Retinal pigment epithelial cell (primary cell): ENCODE data around the gene SRGAP2B.
"Not testable (repeated sequence)": the region's sequence is repeated elsewhere in the genome, so short reads cannot be mapped to it uniquely, and the experiment has no call there.

ENCODE experiments used
- DNase-seq: peaks from one replicate; pipeline ENCODE4 v3.0.0-alpha.2; 2010; ENCODE audit warnings: low read depth
- H3K4me3 ChIP-seq: 2 replicates; pipeline ENCODE4 v1.5.1; 2011; ENCODE audit warnings: mild to moderate bottlenecking, low read length, control low read depth, moderate library complexity

Gene SRGAP2B

DNA sequence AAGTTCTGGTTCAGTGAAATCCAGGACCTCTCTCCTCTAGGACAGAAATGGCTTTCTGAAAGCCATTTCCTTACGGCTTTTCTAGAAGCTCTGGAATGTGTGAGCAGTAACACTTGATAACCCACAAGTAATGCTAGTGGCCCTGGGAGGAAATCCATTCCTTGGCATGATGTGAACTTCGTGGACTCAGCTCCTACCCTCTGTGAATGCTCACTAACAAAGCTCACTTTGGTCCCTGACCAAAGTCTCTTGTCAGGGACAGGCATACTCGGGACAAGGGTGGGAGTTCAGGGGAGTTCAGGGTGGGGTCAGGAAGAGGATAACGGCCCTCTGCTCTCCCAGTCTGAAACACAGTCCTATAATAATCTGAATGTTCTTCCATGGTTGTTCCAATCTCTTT is 172.3 kb downstream of the SRGAP2B start:
- not testable (repeated sequence) for H3K4me3 ChIP-seq, DNase-seq

GRCh38 chr1:144919106-144919505 is 176.0 kb downstream of the SRGAP2B start:
- H3K4me3 ChIP-seq, DNase-seq: not testable (repeated sequence)

- DNase-seq, H3K4me3 ChIP-seq: not testable (repeated sequence)
Measured at GRCh38 chr1:144918027-144918603, 177.0 kb downstream of the SRGAP2B start.

DNA sequence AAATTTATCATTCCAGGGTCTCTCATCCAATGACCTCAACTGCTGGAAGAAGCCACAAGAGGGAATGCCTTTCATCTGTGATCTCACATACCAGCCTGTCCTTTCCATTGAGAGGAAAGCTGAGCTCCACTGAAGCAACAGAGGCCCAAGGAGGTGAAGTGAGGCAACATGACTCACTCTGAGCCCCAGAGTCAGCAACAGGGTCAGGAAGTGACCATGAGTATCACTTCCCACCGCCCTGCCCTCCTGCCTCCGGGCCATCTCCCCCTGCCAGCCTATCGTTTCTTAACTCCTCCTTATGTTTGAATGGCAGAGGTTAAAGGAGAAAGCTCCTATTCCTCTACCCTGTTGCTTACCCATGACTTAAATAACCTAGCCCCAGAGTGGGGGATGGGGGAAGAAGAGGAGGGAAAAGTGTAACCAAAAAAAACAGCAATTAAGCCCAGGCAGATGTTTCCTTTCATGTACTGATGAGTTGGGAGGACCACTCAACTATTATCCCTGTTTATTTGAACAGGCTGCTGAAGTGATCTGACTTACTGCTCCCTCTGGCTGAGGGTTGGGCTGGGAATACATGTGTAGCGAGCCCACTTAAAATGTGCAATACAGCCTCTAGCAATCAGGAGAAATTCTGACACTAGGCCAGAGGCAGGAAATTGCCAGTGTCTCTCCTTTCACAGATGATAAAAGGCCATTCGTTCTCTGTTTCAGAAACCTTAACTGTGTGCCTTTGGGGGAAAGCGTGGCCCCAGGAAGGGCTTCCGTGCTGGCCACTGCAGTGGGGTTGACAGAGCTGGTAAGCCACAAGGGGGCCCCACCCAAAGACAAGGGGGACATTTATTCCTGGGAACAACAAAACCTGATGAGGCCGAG is 177.7 kb downstream of the SRGAP2B start:
- not testable (repeated sequence) for DNase-seq, H3K4me3 ChIP-seq

- DNase-seq, H3K4me3 ChIP-seq: not testable (repeated sequence)
Measured at GRCh38 chr1:144913977-144914734, 181.0 kb downstream of the SRGAP2B start.

GRCh38 chr1:144913458-144913857 is 181.7 kb downstream of the SRGAP2B start:
- not testable (repeated sequence) for DNase-seq, H3K4me3 ChIP-seq

- not testable (repeated sequence) for H3K4me3 ChIP-seq, DNase-seq
Measured at GRCh38 chr1:144910729-144911128, 184.4 kb downstream of the SRGAP2B start.

DNA sequence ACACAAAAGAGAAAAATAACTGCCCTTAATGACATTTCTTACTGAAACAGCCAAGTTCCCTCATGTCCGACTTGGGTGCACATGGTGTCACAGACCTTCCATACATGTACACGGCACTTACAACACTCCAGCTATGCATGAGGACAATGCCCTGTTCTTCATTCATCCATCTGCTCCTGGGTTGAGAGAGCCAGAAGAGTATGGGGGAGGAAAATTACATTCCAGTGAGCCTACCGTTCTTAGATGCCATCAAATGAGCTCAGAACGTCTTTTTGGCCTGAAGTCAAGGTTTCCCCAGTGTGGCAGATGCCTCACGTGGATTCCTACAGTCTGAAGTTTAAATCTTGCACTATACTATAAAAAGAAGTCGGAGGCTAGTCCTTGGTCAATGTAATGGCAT is 194.3 kb downstream of the SRGAP2B start:
- H3K4me3 ChIP-seq, DNase-seq: not testable (repeated sequence)

- not testable (repeated sequence) for H3K4me3 ChIP-seq, DNase-seq
Measured at GRCh38 chr1:144894454-144895201, 200.5 kb downstream of the SRGAP2B start.

GRCh38 chr1:144893710-144894438 is 201.3 kb downstream of the SRGAP2B start:
- DNase-seq: not testable (repeated sequence)

DNA sequence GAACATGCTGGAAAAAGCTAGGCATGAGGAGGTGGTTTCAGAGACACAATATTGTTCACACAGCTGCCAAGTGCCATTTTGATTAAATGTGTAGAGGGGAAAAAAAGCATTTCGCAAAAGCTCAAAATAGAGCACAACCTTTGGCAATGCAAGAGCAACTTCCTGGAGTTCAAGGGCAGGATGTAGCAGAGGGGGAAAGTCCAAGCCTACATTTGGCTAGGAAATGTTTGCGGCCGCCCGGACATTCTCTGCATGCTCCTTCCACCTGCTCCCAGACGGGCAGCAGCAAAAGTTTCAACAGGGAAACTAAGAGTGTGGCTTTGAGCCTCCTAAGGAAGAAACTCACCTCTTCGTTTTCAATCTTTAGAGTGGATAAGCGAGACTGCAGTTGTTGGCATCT is 202.1 kb downstream of the SRGAP2B start:
- not testable (repeated sequence) for DNase-seq, H3K4me3 ChIP-seq

More at GRCh38 chr1:144893710-144894438, 201.3 kb downstream of the SRGAP2B start:
- not testable (repeated sequence) for H3K4me3 ChIP-seq

DNA sequence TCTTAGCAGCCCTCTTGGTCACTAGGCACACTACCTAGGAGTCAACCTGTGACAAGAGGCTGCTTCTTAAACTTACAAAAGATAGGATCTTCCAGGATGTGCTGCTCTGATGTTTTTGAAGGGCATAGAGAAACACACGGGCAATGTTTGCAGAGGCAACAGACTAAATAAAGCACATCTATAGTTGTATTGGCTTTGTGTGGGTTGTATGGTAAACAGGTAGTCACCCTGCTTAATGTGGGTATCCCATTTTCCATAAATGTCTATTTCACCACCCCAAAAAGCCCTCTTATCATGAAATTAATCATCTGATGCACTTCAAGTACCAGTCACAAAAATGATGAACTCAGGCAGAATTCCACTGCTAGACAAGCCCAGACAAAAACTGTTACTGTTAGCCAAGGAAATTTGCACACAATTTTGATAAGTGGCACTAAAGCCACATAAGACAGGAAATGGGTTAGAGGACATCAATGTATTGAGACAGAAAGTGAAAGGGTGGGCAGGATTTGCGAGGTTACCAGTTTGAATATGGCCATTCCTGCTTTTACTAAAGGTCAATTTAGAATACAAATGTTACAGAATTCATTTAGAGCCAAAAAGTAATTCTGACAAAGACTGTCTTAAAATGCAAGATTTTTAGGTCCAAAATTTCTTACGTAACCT is 205.5 kb downstream of the SRGAP2B start:
- not testable (repeated sequence) for H3K4me3 ChIP-seq, DNase-seq

GRCh38 chr1:144883022-144883421 is 212.1 kb downstream of the SRGAP2B start:
- H3K4me3 ChIP-seq: peak overlapping the region; percentile 49
- DNase-seq: not testable (repeated sequence)

- not testable (repeated sequence) for DNase-seq
- peak overlapping the region; percentile 24 for H3K4me3 ChIP-seq
Measured at GRCh38 chr1:144882343-144882742, 212.8 kb downstream of the SRGAP2B start.

- not testable (repeated sequence) for DNase-seq, H3K4me3 ChIP-seq
Measured at GRCh38 chr1:144858607-144859006, 236.5 kb downstream of the SRGAP2B start.
